Urinary bladder (tissue), 4 donors: ENCODE measurements around the gene NACC2. TPM values are rescaled to one million over a fixed set of nuclear protein-coding genes. Genes with fewer than 3 reads are reported as not detected.
"Not testable (repeated sequence)": the region's sequence is repeated elsewhere in the genome, so short reads cannot be mapped to it uniquely, and the experiment has no call there.

ENCODE experiments used
- DNase-seq: peaks from one replicate; pipeline ENCODE4 v3.0.0-alpha.2; 2015; ENCODE audit errors: extremely low spot score
- H3K27ac ChIP-seq: one replicate; pipeline ENCODE4 v1.5.1; 2013; ENCODE audit warnings: low read depth, mild to moderate bottlenecking, moderate library complexity
- H3K36me3 ChIP-seq: one replicate; pipeline ENCODE4 v1.6.1; 2013; ENCODE audit warnings: mild to moderate bottlenecking, moderate library complexity; ENCODE audit not compliant: insufficient read depth
- H3K4me1 ChIP-seq: one replicate; pipeline ENCODE4 v1.6.1; 2013; ENCODE audit warnings: mild to moderate bottlenecking, moderate library complexity; ENCODE audit not compliant: insufficient read depth
- H3K4me3 ChIP-seq: one replicate; pipeline ENCODE4 v1.5.1; 2013; ENCODE audit warnings: low read depth, low read length
- WGBS: extraction: QIAGEN DNeasy Blood & Tissue Kit; methylation state at CpG from one replicate; pipeline ENCODE4 v1.1.7; 2013; 5-methylcytosine and 5-hydroxymethylcytosine counted together
- polyA plus RNA-seq: library from polyadenylated mRNA; stranded (reverse); fragments of 200-250 nt; gene quantifications from one replicate; pipeline ENCODE4 v1.2.3, GENCODE V29; 2013
- total RNA-seq: library from RNA; depleted of rRNA; stranded (reverse); fragments of >200 nt; gene quantifications from one replicate; pipeline ENCODE4 v1.2.3, GENCODE V29; 2014
- donor health status: healthy with polysubstance abuse.
- donor health status: healthy.

Gene NACC2
- total and polyA plus RNA-seq, 2 donors, result 14.9 to 54.1 TPM

- no peak for DNase-seq
- Histone ChIP-seq H3K4me1 (peaks cover 2% of the 10 kb centered on the region), H3K27ac (no peak overlapping the region), H3K4me3 (no peak overlapping the region), H3K36me3 (no peaks in the 10 kb centered on the region)
- WGBS, result 49% methylated on average over 20 of the region's 20 CpGs
Measured at GRCh38 chr9:135978642-135979546, 116.2 kb downstream of the NACC2 start.

GRCh38 chr9:135976944-135977343, 118.1 kb downstream of the NACC2 start:
- WGBS, result 45% methylated on average over 13 of the region's 13 CpGs
- Histone ChIP-seq H3K36me3 (no peaks in the 10 kb centered on the region), H3K27ac (no peak overlapping the region), H3K4me1 (peaks cover 2% of the 10 kb centered on the region), H3K4me3 (no peak overlapping the region)
- DNase-seq, result no peak

GRCh38 chr9:135976531-135976930, 118.6 kb downstream of the NACC2 start:
- WGBS, result 56% methylated on average over 13 of the region's 13 CpGs
- DNase-seq, result no peak
- Histone ChIP-seq H3K27ac (no peak overlapping the region), H3K4me1 (peaks cover 2% of the 10 kb centered on the region), H3K4me3 (no peak overlapping the region), H3K36me3 (no peaks in the 10 kb centered on the region)

- H3K4me1 ChIP-seq, result peaks cover 2% of the 10 kb centered on the region
- H3K36me3 ChIP-seq, result no peaks in the 10 kb centered on the region
- no peak overlapping the region for H3K4me3 ChIP-seq
- 89% methylated on average over 10 of the region's 10 CpGs for WGBS
- no peak for DNase-seq
- no peak overlapping the region for H3K27ac ChIP-seq
Measured at GRCh38 chr9:135975834-135976233, 119.3 kb downstream of the NACC2 start.

- H3K4me1 ChIP-seq, result peaks cover 2% of the 10 kb centered on the region
- no peak for DNase-seq
- no peak overlapping the region for H3K27ac ChIP-seq
- WGBS, result 67% methylated on average over 10 of the region's 10 CpGs
- no peak overlapping the region for H3K4me3 ChIP-seq
- H3K36me3 ChIP-seq, result no peaks in the 10 kb centered on the region
Measured at GRCh38 chr9:135974220-135974573, 120.9 kb downstream of the NACC2 start.

- no peak for DNase-seq
Measured at GRCh38 chr9:135973277-135974219, 121.5 kb downstream of the NACC2 start.

GRCh38 chr9:135971892-135972291, 123.2 kb downstream of the NACC2 start:
- 29% methylated on average over 13 of the region's 13 CpGs for WGBS
- H3K4me1 ChIP-seq, result no peaks in the 10 kb centered on the region
- no peaks in the 10 kb centered on the region for H3K36me3 ChIP-seq
- no peak overlapping the region for H3K27ac ChIP-seq
- H3K4me3 ChIP-seq, result no peak overlapping the region
- no peak for DNase-seq

More at GRCh38 chr9:135973277-135974219, 121.5 kb downstream of the NACC2 start:
- Histone ChIP-seq H3K4me3 (no peak overlapping the region), H3K36me3 (no peaks in the 10 kb centered on the region), H3K4me1 (peaks cover 2% of the 10 kb centered on the region), H3K27ac (no peak overlapping the region)
- WGBS, result 53% methylated on average over 23 of the region's 23 CpGs

- Histone ChIP-seq H3K36me3 (no peaks in the 10 kb centered on the region), H3K4me1 (no peaks in the 10 kb centered on the region), H3K4me3 (no peak overlapping the region), H3K27ac (no peak overlapping the region)
- no peak for DNase-seq
- WGBS, result 75% methylated on average over 18 of the region's 18 CpGs
Measured at GRCh38 chr9:135971111-135971766, 123.8 kb downstream of the NACC2 start.

GRCh38 chr9:135970128-135970815, 124.8 kb downstream of the NACC2 start:
- H3K4me1 ChIP-seq, result no peaks in the 10 kb centered on the region
- no peaks in the 10 kb centered on the region for H3K36me3 ChIP-seq
- no peak overlapping the region for H3K27ac ChIP-seq
- DNase-seq, result no peak
- no peak overlapping the region for H3K4me3 ChIP-seq
- 80% methylated on average over 9 of the region's 9 CpGs for WGBS

GRCh38 chr9:135969064-135969683, 125.9 kb downstream of the NACC2 start:
- Histone ChIP-seq H3K27ac (no peak overlapping the region), H3K36me3 (no peaks in the 10 kb centered on the region), H3K4me1 (no peaks in the 10 kb centered on the region), H3K4me3 (no peak overlapping the region)
- WGBS, result 68% methylated on average over 12 of the region's 12 CpGs
- DNase-seq, result no peak

GRCh38 chr9:135968601-135969000, 126.5 kb downstream of the NACC2 start:
- DNase-seq, result no peak
- H3K4me3 ChIP-seq, result no peak overlapping the region
- H3K36me3 ChIP-seq, result no peaks in the 10 kb centered on the region
- WGBS, result 46% methylated on average over 7 of the region's 7 CpGs
- H3K4me1 ChIP-seq, result no peaks in the 10 kb centered on the region
- H3K27ac ChIP-seq, result no peak overlapping the region

GRCh38 chr9:135968083-135968476, 127.0 kb downstream of the NACC2 start:
- H3K4me3 ChIP-seq, result no peak overlapping the region
- no peak overlapping the region for H3K27ac ChIP-seq
- WGBS, result 45% methylated on average over 5 of the region's 5 CpGs
- H3K36me3 ChIP-seq, result no peaks in the 10 kb centered on the region
- no peak for DNase-seq
- H3K4me1 ChIP-seq, result no peaks in the 10 kb centered on the region

GRCh38 chr9:135966916-135967260, 128.2 kb downstream of the NACC2 start:
- not testable (repeated sequence) for H3K4me3 ChIP-seq, DNase-seq, H3K36me3 ChIP-seq, H3K4me1 ChIP-seq, H3K27ac ChIP-seq
- 76% methylated on average over 16 of the region's 16 CpGs for WGBS
